Loucy (cell line): Measurements from ENCODE around the gene KRTAP10-4.

Experiments
- EZH2phosphoT487 ChIP-seq: fragments of 200-600 bp; IDR thresholded peaks from 2 replicates; pipeline ENCODE4 v1.6.1; 2018; ENCODE audit warnings: antibody characterized with exemption, mild to moderate bottlenecking, moderate library complexity, borderline replicate concordance
- TF ChIP-seq, protein P1 (sequence below): fragments of 200-600 bp; sonication (generic); conservative IDR thresholded peaks from 2 replicates; pipeline ENCODE4 v1.5.1; 2014; ENCODE audit warnings: mild to moderate bottlenecking, antibody characterized with exemption, low read length

DNA sequence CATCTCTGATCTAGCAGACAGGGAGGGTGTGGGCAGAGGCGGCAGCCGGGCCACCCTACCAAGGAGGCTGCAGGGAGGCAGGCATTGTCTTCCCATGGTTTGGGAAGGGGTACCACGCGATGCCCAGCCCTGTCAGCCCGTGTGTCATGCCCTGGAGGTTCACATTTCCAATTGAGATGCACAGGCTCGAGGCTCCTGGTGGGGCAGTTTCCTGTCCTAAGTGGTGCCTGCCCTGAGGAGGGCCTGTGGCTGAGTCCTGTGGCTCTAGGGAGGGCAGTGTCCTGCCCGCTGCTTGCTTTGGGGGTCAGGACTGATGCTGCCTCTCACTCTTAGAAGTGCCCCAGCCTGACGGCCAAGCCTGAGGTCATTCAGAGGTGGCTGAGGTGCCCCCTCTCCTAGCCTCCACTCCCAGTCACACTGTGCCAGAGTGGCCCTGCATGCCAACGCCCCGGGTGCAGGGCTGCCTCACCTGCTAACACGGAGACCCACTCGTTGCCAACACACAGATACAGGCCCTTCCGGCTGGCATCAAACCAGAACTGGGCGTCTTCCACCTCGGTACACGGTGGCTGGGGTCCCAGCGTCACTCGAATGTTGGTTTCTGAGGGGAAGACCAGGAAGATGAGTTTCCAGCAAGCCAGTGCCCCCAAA lies 45.4 kb upstream of the KRTAP10-4 start:
- TF ChIP-seq, protein P1, sequence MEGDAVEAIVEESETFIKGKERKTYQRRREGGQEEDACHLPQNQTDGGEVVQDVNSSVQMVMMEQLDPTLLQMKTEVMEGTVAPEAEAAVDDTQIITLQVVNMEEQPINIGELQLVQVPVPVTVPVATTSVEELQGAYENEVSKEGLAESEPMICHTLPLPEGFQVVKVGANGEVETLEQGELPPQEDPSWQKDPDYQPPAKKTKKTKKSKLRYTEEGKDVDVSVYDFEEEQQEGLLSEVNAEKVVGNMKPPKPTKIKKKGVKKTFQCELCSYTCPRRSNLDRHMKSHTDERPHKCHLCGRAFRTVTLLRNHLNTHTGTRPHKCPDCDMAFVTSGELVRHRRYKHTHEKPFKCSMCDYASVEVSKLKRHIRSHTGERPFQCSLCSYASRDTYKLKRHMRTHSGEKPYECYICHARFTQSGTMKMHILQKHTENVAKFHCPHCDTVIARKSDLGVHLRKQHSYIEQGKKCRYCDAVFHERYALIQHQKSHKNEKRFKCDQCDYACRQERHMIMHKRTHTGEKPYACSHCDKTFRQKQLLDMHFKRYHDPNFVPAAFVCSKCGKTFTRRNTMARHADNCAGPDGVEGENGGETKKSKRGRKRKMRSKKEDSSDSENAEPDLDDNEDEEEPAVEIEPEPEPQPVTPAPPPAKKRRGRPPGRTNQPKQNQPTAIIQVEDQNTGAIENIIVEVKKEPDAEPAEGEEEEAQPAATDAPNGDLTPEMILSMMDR, result no peak
- no peak for TF ChIP-seq EZH2phosphoT487
